Activated T-cell treated with anti-CD3 and anti-CD28 coated beads for 1 hour (primary cell): ENCODE measurements around the gene CAMTA1.

ENCODE experiments used
- DNase-seq: peaks from one replicate; pipeline ENCODE4 v3.0.0-alpha.2; 2020; ENCODE audit warnings: low read depth

Gene CAMTA1

GRCh38 chr1:6776895-6777294, 8.4 kb upstream of the CAMTA1 start:
- no peak for DNase-seq

- no peak for DNase-seq
Observed at GRCh38 chr1:6777813-6778212, 7.4 kb upstream of the CAMTA1 start.

- no peak for DNase-seq
Observed at GRCh38 chr1:6779089-6779805, 6.0 kb upstream of the CAMTA1 start.

GRCh38 chr1:6782151-6782550, 3.1 kb upstream of the CAMTA1 start:
- DNase-seq, result no peak

- DNase-seq, result no peak
Observed at GRCh38 chr1:6783221-6783620, 2.0 kb upstream of the CAMTA1 start.

GRCh38 chr1:6783936-6784559, 1.2 kb upstream of the CAMTA1 start:
- no peak for DNase-seq

- DNase-seq, result peak; percentile 76
Observed at GRCh38 chr1:6784560-6785317, 515 bp upstream of the CAMTA1 start.

GRCh38 chr1:6785728-6786505, 663 bp downstream of the CAMTA1 start:
- peak; percentile 9 for DNase-seq

- no peak for DNase-seq
Observed at GRCh38 chr1:6788946-6789345, 3.7 kb downstream of the CAMTA1 start.

GRCh38 chr1:6790146-6790545, 4.9 kb downstream of the CAMTA1 start:
- no peak for DNase-seq

GRCh38 chr1:6794164-6794563, 8.9 kb downstream of the CAMTA1 start:
- no peak for DNase-seq

- DNase-seq, result no peak
Observed at GRCh38 chr1:6795203-6795602, 9.9 kb downstream of the CAMTA1 start.

- no peak for DNase-seq
Observed at GRCh38 chr1:6795661-6796060, 10.4 kb downstream of the CAMTA1 start.

- DNase-seq, result no peak
Observed at GRCh38 chr1:6796095-6796494, 10.8 kb downstream of the CAMTA1 start.

GRCh38 chr1:6799499-6799898, 14.2 kb downstream of the CAMTA1 start:
- no peak for DNase-seq

- DNase-seq, result no peak
Observed at GRCh38 chr1:6800745-6801144, 15.5 kb downstream of the CAMTA1 start.

- DNase-seq, result no peak
Observed at GRCh38 chr1:6801199-6801598, 15.9 kb downstream of the CAMTA1 start.

GRCh38 chr1:6801966-6802365, 16.7 kb downstream of the CAMTA1 start:
- no peak for DNase-seq

- DNase-seq, result no peak
Observed at GRCh38 chr1:6802454-6802853, 17.2 kb downstream of the CAMTA1 start.

GRCh38 chr1:6802893-6803292, 17.6 kb downstream of the CAMTA1 start:
- no peak for DNase-seq

- no peak for DNase-seq
Observed at GRCh38 chr1:6803357-6803756, 18.1 kb downstream of the CAMTA1 start.

GRCh38 chr1:6805004-6805416, 19.8 kb downstream of the CAMTA1 start:
- no peak for DNase-seq
